ENCODE results near the gene LARGE2.

The LARGE2 gene

DNA sequence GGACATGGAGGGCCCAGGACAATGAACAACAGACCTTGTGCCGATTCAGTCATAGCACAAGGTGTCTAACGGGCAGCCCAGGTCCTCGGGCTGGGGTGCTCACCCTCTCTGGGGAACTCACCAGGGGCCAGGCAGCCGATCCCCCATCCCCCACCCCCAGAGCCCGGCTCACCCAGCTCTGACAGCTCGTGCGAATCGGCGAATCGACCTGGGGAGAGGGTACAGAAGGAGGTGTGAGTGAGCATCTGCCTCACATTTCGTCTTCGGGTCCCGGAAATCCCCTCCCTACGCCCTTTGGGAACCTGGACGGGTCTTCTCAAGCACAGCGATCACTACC is 5.2 kb upstream of the LARGE2 start:
- no peak for DNase-seq (ENCODE audit: low read depth in 2 of 2)

GRCh38 chr11:45917623-45918330 is 4.7 kb upstream of the LARGE2 start, which contains the start of gene PEX16:
Gene PEX16, minus strand, starts transcription at chr11:45917877. Its CDS starts 66 bp downstream, at chr11:45917811.
- peak; percentile 99 for DNase-seq (ENCODE audit: low read depth in 2 of 2)

DNA sequence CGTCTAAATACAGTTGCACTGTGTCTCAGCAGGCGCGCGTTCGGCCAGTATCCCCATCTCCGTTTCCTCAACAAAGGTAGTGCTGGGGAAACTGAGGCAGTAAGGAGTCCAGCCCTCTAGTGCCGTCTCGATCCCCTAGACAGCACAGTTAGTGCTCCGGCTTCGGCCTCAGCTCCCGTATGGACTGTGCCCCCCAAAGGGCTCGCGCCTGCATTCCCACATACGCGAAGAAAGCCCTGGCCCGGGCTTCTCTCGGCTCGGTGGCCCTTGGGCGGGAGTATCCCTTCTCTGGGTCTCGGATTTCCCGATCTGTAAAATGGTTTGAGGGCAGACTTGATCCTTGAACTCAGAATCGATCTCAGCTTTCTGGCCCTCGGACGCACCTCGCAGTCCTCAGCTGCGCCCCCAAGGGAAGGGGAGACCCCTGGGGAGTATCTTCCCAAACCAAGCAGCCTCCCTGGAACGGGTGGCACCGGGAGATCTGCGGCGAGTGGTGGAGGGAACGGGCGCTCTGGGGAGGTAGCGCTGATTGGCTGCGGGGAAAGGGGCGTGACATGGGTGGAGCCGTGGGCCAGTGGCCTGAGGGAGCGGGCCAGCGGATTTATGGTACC is 4.0 kb upstream of the LARGE2 start:
- no peak for DNase-seq (ENCODE audit: low read depth in 2 of 2)

- no peak for DNase-seq (ENCODE audit: low read depth in 2 of 2)
Measured at GRCh38 chr11:45918962-45919675, 3.3 kb upstream of the LARGE2 start.

DNA sequence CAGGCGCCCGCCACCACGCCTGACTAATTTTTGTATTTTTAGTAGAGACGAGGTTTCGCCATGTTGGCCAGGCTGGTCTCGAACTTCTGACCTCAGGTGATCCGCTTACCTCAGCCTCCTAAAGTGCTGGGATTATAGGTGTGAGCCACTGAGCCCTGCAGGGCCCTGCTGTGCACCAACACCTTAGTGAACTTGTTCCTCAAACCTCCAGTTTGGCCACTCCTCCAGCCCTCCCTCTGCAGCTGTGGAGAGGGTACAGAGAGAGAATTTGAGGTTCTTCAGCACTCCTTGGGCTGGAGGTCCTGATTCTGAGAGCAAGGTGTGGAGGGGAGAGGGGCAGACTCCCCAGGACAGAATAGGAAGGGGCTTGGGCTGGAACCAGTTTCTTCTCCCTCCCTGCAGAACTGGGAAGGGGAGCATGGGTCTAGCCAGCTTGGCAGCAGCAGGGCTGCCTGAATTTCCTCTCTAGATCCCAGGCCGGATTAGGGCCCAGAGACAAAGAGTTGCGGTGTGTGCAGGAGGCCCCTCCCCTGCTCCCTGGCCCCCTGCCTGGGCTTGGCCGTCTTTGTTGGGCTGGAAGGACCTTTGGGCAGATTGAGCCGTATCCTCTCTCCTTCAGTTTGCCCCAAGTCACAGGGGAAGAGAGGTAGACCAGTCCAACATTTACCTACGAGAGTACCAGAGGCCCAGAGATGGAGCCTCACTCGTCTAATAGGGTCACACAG is 2.5 kb upstream of the LARGE2 start:
- DNase-seq (ENCODE audit: low read depth in 2 of 2), result no peak

- DNase-seq (ENCODE audit: low read depth in 2 of 2), result no peak
Measured at GRCh38 chr11:45920531-45921477, 1.7 kb upstream of the LARGE2 start.

- no peak for DNase-seq (ENCODE audit: low read depth in 2 of 2)
Measured at GRCh38 chr11:45921561-45922424, 663 bp upstream of the LARGE2 start.

DNA sequence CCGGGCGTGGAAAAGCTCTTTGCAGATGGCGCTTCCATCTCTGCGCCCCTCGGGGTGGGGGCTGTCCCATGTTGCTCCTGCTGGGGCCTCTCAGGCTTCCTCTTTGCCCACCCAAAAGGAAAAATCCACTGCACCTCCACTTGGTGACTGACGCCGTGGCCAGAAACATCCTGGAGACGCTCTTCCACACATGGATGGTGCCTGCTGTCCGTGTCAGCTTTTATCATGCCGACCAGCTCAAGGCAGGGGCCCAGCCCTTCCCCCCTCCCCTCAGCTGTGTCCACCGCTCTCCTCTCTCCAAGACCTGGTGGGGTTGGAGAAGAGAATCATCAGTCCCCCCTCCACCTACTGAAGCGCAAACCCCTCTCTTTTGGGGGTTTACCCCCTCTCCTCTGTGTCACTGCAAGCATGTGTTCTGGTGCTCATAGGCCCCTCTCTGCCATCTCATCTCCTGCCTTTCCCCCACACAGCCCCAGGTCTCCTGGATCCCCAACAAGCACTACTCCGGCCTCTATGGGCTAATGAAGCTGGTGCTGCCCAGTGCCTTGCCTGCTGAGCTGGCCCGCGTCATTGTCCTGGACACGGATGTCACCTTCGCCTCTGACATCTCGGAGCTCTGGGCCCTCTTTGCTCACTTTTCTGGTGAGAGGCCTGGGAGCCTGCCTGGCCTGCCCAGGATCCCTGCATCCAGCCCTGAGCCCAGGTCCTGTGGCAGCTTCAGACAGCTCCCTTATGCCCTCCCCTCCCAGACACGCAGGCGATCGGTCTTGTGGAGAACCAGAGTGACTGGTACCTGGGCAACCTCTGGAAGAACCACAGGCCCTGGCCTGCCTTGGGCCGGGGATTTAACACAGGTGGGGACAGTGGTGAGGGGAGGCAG is 1.8 kb downstream of the LARGE2 start:
- DNase-seq (ENCODE audit: low read depth in 2 of 2), result no peak

DNA sequence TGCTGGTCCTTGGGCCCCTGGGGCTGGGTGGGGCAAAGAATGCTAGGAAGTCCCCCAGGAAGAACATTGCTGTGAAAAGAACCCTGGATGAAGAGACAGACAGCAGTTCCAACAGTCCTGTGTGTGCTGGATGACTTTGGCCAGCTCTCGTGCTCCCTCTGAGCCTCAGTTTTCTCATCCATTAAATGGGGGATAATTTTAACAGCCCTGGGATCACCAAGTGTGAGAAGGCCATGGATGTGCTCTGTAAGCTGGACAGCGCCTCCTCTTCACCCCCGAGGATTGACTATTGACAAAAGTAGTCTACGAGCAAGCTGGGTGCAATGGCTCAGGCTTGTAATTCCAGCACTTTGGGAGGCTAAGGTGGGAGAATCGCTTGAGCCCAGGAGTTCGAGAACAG is 2.5 kb downstream of the LARGE2 start:
- no peak for DNase-seq (ENCODE audit: low read depth in 2 of 2)

GRCh38 chr11:45925550-45925949 is 3.1 kb downstream of the LARGE2 start:
- no peak for DNase-seq (ENCODE audit: low read depth in 2 of 2)

GRCh38 chr11:45926001-45926401 is 3.5 kb downstream of the LARGE2 start:
- no peak for DNase-seq (ENCODE audit: low read depth in 2 of 2)

DNA sequence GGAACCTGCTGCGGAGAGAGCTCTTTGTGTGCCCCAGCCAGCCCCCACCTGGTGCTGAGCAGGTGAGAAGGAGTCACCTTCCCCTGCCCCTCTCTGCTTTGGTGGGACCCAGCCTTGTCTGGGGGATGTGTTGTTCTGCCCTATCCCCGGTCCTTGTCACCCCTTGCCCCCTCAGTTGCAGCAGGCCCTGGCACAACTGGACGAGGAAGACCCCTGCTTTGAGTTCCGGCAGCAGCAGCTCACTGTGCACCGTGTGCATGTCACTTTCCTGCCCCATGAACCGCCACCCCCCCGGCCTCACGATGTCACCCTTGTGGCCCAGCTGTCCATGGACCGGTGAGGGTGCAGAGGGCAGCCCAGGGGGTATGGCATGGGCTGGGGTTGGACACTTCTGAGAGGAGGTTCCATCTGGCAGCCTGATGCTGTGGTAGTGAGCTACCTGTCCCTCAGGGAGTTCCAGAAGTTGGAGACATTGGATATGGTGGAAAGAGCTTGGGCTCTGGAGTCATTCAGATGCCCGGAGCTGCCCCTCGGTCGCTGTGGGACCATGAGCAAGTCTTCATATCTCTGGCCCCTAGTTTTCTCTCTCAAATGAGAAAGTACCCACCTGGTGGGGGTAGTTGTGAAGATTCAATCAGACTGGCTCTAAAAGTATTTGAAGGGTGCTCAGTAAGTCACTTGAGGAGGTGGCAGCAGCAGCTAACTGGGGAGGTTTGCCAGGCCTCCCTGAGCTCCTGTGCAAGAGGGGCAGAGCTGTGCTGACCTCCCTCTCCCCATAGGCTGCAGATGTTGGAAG is 4.3 kb downstream of the LARGE2 start:
- DNase-seq (ENCODE audit: low read depth in 2 of 2), result no peak

GRCh38 chr11:45927332-45927683 is 4.9 kb downstream of the LARGE2 start:
- DNase-seq (ENCODE audit: low read depth in 2 of 2), result no peak

DNA sequence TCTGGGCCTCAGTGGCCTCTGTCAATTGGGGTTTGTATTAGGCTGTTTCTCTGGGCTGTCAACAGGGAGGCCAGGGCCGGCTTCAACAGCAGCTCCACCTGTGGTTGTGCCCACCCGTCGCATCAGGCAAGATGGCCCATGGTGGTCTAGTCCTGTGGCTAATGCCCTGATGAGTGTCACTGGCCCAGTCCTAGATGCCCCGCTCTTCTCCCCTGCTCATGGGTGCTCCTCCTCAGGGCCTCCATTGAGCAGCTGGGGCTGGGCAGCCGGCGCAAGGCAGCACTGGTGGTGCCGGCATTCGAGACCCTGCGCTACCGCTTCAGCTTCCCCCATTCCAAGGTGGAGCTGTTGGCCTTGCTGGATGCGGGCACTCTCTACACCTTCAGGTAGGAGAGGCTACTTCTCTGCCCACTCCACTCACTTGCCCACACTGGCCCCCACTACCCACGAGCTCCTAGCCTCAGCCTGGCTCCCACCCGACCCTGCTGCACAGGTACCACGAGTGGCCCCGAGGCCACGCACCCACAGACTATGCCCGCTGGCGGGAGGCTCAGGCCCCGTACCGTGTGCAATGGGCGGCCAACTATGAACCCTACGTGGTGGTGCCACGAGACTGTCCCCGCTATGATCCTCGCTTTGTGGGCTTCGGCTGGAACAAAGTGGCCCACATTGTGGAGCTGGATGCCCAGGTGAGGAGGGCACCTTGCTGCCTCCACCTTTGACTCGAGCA is 5.4 kb downstream of the LARGE2 start:
- DNase-seq (ENCODE audit: low read depth in 2 of 2), result no peak

- no peak for DNase-seq (ENCODE audit: low read depth in 2 of 2)
Measured at GRCh38 chr11:45928535-45929215, 6.2 kb downstream of the LARGE2 start.

- DNase-seq (ENCODE audit: low read depth in 2 of 2), result no peak
Measured at GRCh38 chr11:45929486-45930030, 7.1 kb downstream of the LARGE2 start.

All from fibroblast of skin of left biceps (primary cell).